ACC112 (cell line): Measurements from ENCODE around the gene MAML2.

Experiments used
- H2AFZ ChIP-seq: fragments of 200-600 bp; sonication (generic); one replicate; pipeline ENCODE4 v1.6.0; 2017; ENCODE audit warnings: antibody characterized with exemption, low read length; ENCODE audit not compliant: unreplicated experiment
- H3K27ac ChIP-seq: fragments of 200-600 bp; sonication (generic); 2 replicates; pipeline ENCODE4 v1.5.1; 2014; ENCODE audit warnings: low read depth, mild to moderate bottlenecking, antibody characterized with exemption, low read length, moderate library complexity
- H3K27me3 ChIP-seq: fragments of 200-600 bp; sonication (generic); 2 replicates; pipeline ENCODE4 v1.6.1; 2014; ENCODE audit warnings: mild to moderate bottlenecking, antibody characterized with exemption, low read length, moderate library complexity, mixed read lengths; ENCODE audit not compliant: insufficient read depth
- H3K36me3 ChIP-seq: fragments of 200-600 bp; sonication (generic); 2 replicates; pipeline ENCODE4 v1.6.1; 2016; ENCODE audit warnings: mild to moderate bottlenecking, antibody characterized with exemption, low read length, moderate library complexity, mixed read lengths; ENCODE audit not compliant: insufficient read depth
- H3K4me1 ChIP-seq: fragments of 200-600 bp; sonication (generic); one replicate; pipeline ENCODE4 v1.6.1; 2016; ENCODE audit warnings: low read length, mixed read lengths; ENCODE audit not compliant: insufficient read depth, unreplicated experiment, control insufficient read depth
- H3K4me3 ChIP-seq: fragments of 200-600 bp; sonication (generic); 2 replicates; pipeline ENCODE4 v1.5.1; 2014; ENCODE audit warnings: mild to moderate bottlenecking, low read depth, low read length
- H3K79me2 ChIP-seq: fragments of 200-600 bp; sonication (generic); one replicate; pipeline ENCODE4 v1.6.0; 2016; ENCODE audit warnings: low read length; ENCODE audit not compliant: control insufficient read depth, unreplicated experiment, insufficient read depth

The MAML2 gene

DNA sequence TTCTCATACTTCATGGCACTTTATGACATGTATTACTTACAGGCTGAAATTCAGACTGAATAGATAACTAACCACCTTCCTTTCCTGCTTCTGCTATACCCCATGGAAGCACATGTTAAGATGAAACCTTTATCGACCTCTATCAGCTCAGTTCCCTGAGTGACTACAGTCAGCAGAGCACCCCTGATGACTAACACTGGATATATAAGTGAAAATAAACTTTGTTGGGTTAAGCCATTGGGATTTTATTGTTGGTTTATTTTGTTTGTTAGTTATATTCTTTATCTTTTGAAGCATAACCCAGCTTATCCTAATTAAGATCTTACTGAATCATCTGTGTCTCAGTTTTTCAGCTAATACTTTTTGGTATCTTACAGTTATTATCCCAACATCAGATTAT lies 23.0 kb upstream of the MAML2 start:
- Histone ChIP-seq H3K27me3 (no peaks in the 10 kb centered on the region), H2AFZ (no peak overlapping the region), H3K79me2 (no peaks in the 10 kb centered on the region), H3K36me3 (peaks cover 38% of the 10 kb centered on the region), H3K4me3 (no peak overlapping the region), H3K27ac (no peak overlapping the region), H3K4me1 (no peaks in the 10 kb centered on the region)

DNA sequence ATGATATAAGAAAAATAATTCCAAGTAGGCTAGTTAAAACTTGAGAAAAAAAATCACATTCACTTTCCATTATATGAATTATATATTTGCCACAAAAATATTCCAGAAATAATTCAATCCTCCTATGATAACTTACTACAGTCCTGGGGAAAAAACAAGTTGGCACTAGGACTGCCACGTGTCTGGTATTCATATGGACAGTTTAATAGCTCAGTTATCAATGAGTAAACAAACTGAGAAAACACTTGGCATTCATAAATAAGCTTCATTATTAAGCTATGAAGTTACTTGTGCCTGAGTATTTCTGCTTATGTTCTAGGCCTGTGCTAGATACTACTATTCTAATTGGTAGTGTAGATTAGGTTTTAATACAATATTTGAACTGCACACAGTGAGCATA lies 22.5 kb upstream of the MAML2 start:
- H3K36me3 ChIP-seq: peaks cover 38% of the 10 kb centered on the region
- no peaks in the 10 kb centered on the region for H3K4me1 ChIP-seq
- no peak overlapping the region for H3K4me3 ChIP-seq

DNA sequence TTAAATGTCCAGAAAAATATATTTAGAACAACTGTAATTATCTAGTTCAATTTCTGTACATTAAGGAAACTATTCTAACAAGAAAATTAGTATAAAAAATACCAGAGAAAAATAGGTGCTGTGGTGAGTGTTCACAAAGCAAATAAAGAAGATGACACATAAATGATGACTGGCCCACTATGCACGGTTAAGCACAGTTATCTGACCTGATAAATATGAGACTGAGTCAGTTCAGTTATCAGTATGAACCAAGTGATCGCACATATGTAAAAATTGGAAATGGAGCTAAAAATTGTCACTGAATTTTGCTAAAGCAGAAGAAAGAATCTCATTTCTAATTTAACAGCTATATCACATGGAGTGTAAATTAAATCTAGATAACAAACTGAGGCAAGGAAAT lies 18.8 kb upstream of the MAML2 start:
- H3K4me1 ChIP-seq: no peaks in the 10 kb centered on the region
- H3K36me3 ChIP-seq: peaks cover 32% of the 10 kb centered on the region
- no peak overlapping the region for H3K27ac ChIP-seq
- no peak overlapping the region for H3K4me3 ChIP-seq
- H2AFZ ChIP-seq: no peak overlapping the region
- H3K27me3 ChIP-seq: no peaks in the 10 kb centered on the region
- H3K79me2 ChIP-seq: no peaks in the 10 kb centered on the region

More for the DNA sequence above, 22.5 kb upstream of the MAML2 start:
- H3K27ac ChIP-seq: no peak overlapping the region
- H2AFZ ChIP-seq: no peak overlapping the region
- H3K27me3 ChIP-seq: no peaks in the 10 kb centered on the region
- H3K79me2 ChIP-seq: no peaks in the 10 kb centered on the region

DNA sequence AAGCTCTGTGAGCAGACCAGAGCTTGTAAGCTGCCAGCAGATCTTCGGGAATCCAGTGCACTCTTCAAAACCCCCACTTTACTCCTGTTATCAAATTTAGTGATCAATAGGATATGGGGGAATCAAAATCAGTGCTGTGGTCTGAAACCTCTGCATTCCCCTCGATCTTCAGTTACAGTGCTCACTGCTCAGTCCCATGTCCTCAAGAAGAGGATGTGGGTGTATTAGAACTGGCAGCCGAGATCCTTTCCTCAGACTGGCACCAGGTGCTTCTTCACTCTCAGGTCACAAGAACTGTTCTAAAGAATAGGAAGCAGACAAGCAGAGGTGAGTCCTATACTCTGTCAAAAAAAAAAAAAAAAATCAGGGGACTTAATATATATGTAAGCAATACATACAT lies 15.3 kb upstream of the MAML2 start:
- no peak overlapping the region for H2AFZ ChIP-seq
- H3K27me3 ChIP-seq: no peaks in the 10 kb centered on the region
- peaks cover 44% of the 10 kb centered on the region for H3K36me3 ChIP-seq

DNA sequence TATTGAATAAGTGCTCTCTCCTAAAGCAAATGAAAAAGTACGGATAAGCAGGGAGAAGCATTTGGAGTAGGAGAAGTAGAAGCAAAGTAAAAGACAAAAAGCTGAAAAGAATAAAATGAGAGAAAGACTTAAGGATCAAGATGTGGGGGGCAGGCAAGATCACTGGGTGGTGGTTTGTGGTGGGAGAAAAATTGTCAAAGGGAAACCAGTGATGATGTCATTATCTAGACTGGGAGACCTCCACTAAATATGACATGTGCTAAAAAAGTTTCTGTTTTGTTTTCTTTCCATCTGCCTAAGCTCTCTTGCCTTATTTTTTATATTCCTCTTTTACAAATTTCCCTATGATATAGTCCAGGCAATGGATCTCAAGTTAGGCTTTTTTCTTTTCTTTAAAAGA lies 14.8 kb upstream of the MAML2 start:
- no peaks in the 10 kb centered on the region for H3K27me3 ChIP-seq
- H3K36me3 ChIP-seq: peaks cover 44% of the 10 kb centered on the region
- H2AFZ ChIP-seq: no peak overlapping the region
- H3K4me3 ChIP-seq: no peak overlapping the region
- H3K79me2 ChIP-seq: no peaks in the 10 kb centered on the region
- H3K27ac ChIP-seq: no peak overlapping the region
- no peaks in the 10 kb centered on the region for H3K4me1 ChIP-seq

More for the DNA sequence above, 15.3 kb upstream of the MAML2 start:
- H3K4me1 ChIP-seq: no peaks in the 10 kb centered on the region
- no peak overlapping the region for H3K27ac ChIP-seq
- H3K4me3 ChIP-seq: no peak overlapping the region
- H3K79me2 ChIP-seq: no peaks in the 10 kb centered on the region

DNA sequence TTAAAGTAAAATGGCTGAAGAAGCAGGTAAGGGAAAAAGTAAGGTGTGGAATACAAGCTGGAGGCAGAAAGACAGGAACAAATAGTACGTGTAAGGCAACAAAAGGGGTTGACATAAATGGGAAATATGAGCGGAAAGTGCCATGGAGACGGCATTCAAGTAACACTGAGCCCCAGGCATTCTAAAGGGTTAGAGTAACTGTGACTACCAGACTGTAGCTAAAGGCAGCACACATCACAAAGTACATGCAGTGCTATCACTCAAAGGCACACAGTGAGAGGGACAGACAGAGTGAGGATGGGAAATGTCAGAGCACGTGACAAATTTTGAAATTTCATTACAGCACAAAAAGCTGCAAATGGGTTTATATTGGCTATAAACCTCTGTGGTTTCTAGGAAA lies 13.9 kb upstream of the MAML2 start:
- no peaks in the 10 kb centered on the region for H3K27me3 ChIP-seq

DNA sequence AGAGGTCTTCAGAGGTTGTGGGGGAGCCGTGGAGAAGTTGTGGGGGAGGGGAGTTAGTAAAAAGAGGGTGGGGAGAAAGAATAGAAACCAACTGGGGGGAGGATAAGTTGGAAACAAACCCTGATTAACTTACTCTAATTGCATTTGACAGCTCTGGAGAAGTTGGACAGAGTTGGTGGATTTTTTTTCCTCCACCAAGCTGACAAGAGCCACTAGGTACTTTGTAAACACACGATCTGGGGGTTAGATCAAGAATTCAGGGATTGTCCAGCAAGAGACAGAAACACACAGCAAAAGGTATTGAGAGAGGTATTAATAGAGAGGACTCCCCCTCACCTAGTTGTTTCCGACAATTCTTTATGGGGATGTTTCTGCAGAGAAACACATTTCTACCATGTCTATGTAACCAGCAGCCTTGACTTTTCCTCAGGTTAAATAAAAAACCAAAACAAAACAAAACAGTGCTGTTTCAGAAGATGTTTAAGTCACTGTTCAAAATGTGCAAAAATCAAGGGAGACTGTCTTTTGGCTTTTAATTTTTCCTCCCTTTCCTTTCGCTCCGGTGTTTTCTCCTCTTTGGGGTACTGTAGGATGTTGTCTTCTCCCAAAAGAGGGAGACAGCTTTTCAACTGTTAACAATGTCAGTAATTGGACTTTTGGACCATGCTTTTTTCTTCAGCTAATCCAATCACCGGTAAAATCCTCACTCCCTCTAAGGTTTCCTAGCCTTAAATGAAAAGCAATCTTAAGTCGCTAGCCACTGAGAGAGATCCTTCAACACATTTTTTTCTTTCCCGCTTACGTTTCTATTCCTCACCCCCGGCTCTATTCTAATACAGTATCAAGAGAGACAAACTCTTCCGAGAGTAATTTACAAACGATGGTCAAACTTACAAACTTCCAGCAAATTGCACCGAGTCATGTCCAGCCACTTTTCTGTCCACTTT lies 708 bp downstream of the MAML2 start:
- Histone ChIP-seq H3K4me3 (peak overlapping the region; percentile 93), H2AFZ (peak overlapping the region; percentile 24), H3K4me1 (peaks cover 40% of the 10 kb centered on the region), H3K79me2 (peaks cover 57% of the 10 kb centered on the region), H3K36me3 (no peaks in the 10 kb centered on the region), H3K27ac (peak overlapping the region; percentile 91), H3K27me3 (no peaks in the 10 kb centered on the region)

More for the DNA sequence above, 13.9 kb upstream of the MAML2 start:
- Histone ChIP-seq H3K4me1 (no peaks in the 10 kb centered on the region), H3K36me3 (peaks cover 46% of the 10 kb centered on the region), H3K4me3 (no peak overlapping the region), H3K79me2 (no peaks in the 10 kb centered on the region), H2AFZ (no peak overlapping the region), H3K27ac (no peak overlapping the region)

DNA sequence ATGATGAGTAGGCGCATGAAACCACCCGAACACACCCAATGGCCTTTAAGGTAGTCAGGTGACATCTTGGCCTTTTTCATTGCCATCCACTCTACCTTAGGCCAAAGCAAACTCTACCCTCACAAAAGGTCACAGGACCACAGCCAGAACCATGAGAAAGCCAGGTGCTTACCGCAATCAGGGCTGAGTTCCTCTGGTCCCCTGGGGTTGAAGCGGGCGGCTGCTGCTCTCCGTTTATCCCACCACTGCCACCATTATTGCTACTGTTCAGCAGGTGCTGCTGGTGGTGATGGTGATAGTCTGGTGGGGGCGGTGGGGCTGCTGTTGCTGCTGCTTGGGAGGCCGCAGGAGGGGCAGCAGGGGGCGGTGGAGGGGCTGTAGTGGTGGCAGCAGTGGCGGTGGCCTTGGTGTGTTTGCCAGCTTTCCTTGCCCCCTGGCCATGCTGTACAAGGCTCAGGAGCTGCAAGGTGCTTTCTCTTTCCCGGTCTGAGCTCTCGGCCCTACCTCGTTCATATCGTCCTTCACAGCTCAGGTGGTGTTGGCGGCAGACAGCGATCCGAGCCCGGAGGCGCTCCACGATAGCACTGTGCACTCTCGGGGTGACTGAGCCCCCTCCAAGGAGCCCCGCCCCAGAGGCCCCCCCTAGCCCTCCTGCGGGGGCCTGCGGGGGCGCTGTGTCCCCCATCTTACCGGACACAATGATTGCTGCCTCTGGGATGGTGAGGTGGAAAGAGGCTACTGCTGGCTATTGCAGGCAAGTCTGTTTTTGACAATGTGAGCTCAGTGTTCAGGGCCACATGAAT lies 1.6 kb downstream of the MAML2 start:
- H2AFZ ChIP-seq: no peak overlapping the region
- H3K4me1 ChIP-seq: peaks cover 49% of the 10 kb centered on the region
- peak overlapping the region; percentile 91 for H3K27ac ChIP-seq
- H3K4me3 ChIP-seq: peak overlapping the region; percentile 93
- no peaks in the 10 kb centered on the region for H3K36me3 ChIP-seq
- no peaks in the 10 kb centered on the region for H3K27me3 ChIP-seq
- H3K79me2 ChIP-seq: peaks cover 66% of the 10 kb centered on the region

DNA sequence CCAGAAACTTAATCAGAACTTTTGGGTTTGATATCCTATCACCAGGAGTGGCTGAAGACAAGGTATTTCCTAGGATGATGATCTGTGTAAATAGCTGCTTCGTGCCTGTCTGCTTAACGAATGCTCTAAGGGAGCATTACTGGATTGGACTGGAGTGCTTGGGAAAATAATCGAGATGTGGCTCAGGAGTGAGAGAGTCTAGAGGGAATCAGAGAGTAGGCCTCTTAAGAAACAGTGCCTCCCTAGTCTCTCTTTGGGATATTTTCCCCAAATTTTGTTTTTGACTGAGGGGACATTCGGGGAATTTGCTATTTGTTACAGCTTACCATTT lies 2.5 kb downstream of the MAML2 start:
- H3K27me3 ChIP-seq: no peaks in the 10 kb centered on the region

DNA sequence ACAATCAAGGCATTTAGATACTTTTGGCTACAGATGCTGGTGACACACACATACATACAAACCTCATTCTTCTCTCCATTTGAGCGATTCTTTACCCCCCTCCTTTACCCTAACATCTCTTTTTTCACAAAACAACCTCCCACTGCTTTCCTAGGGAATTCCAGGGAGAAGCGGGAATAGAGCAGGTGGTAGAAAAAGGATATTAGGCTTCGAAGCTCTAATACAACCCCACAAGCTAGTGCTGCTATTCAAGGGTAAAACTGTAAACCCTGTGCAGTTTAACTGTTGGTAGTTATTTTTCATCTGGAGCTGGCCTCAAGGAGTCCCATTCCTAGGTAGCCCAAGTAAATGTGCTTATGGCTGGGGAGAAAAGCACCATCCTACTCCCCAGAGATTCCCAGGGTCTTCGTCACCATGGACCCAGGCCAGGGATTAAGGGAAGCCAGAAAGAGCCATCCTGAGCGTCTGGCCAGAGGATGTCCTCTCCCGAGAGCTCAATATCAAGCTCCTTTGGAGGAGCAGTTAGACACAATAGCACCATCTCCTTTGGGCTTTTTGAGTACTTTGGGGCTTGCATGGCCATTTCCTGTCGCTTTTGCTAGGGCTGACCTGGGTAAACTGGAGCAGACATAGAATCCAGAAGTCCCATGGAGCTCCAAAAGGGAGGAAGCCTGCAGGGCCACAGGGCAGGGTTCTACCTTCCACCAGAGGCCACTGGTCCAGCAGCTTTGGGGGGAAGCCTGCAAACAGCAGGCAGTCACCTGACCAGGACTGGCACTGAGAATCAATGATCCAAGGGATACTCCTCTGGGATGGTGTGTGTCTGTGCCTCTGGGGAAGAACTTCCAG lies 3.1 kb downstream of the MAML2 start:
- Histone ChIP-seq H3K4me1 (peaks cover 60% of the 10 kb centered on the region), H3K79me2 (peaks cover 80% of the 10 kb centered on the region), H3K27ac (peak overlapping the region; percentile 91), H3K4me3 (peak overlapping the region; percentile 93), H3K27me3 (no peaks in the 10 kb centered on the region), H2AFZ (peak overlapping the region; percentile 18), H3K36me3 (peaks cover 9% of the 10 kb centered on the region)

More for the DNA sequence above, 2.5 kb downstream of the MAML2 start:
- Histone ChIP-seq H3K36me3 (peaks cover 4% of the 10 kb centered on the region), H3K4me1 (peaks cover 56% of the 10 kb centered on the region), H3K79me2 (peaks cover 75% of the 10 kb centered on the region), H3K4me3 (peak overlapping the region; percentile 93), H2AFZ (no peak overlapping the region), H3K27ac (peak overlapping the region; percentile 91)
